NCI-H187 treated with DMSO at 0.1 percent for 48 hours (cell line): Measurements from ENCODE around the gene PRAMEF8.
"Not testable (repeated sequence)": the region's sequence is repeated elsewhere in the genome, so short reads cannot be mapped to it uniquely, and the experiment has no call there.

Experiments used
- DNase-seq: peaks from one replicate; lab custom pipeline; 2025; lab: John Stamatoyannopoulos, UW

Gene PRAMEF8

GRCh38 chr1:13285037-13285436, at the start of gene PRAMEF8:
Gene PRAMEF8, minus strand, starts transcription at chr1:13285137. Its CDS starts 1,046 bp downstream, at chr1:13284091.
- not testable (repeated sequence) for DNase-seq

- not testable (repeated sequence) for DNase-seq
These were observed 30.3 kb upstream of the PRAMEF8 start, which contains the start of gene PRAMEF15 for GRCh38 chr1:13315281-13315680. Gene PRAMEF15, plus strand, starts transcription at chr1:13315581. Its CDS starts 2,827 bp downstream, at chr1:13318408.

- not testable (repeated sequence) for DNase-seq
These were observed 18.3 kb upstream of the PRAMEF8 start, which contains the start of gene PRAMEF33 for GRCh38 chr1:13303239-13303638. Gene PRAMEF33, plus strand, starts transcription at chr1:13303539. Its CDS starts 2,416 bp downstream, at chr1:13305955.

- not testable (repeated sequence) for DNase-seq
These were observed 17.3 kb upstream of the PRAMEF8 start for GRCh38 chr1:13302197-13302596.

- DNase-seq = not testable (repeated sequence)
These were observed 13.8 kb upstream of the PRAMEF8 start for GRCh38 chr1:13298699-13299098.

- DNase-seq = not testable (repeated sequence)
These were observed 12.4 kb upstream of the PRAMEF8 start for GRCh38 chr1:13297216-13297931.

GRCh38 chr1:13289030-13289429, 4.1 kb upstream of the PRAMEF8 start:
- not testable (repeated sequence) for DNase-seq

- not testable (repeated sequence) for DNase-seq
These were observed 5.3 kb downstream of the PRAMEF8 start for GRCh38 chr1:13279617-13280016.

- DNase-seq = not testable (repeated sequence)
These were observed 7.9 kb downstream of the PRAMEF8 start for GRCh38 chr1:13277016-13277415.

- not testable (repeated sequence) for DNase-seq
These were observed 19.8 kb downstream of the PRAMEF8 start for GRCh38 chr1:13265124-13265523.

- not testable (repeated sequence) for DNase-seq
These were observed 31.0 kb downstream of the PRAMEF8 start, which contains the start of gene PRAMEF5 for GRCh38 chr1:13253898-13254297. Gene PRAMEF5, plus strand, starts transcription at chr1:13254198. Its CDS starts 5,071 bp downstream, at chr1:13259269.

- not testable (repeated sequence) for DNase-seq
These were observed 37.8 kb downstream of the PRAMEF8 start for GRCh38 chr1:13247122-13247521.

GRCh38 chr1:13246554-13246871, 38.4 kb downstream of the PRAMEF8 start:
- DNase-seq = not testable (repeated sequence)

GRCh38 chr1:13245841-13246553, 38.9 kb downstream of the PRAMEF8 start:
- DNase-seq = not testable (repeated sequence)

- DNase-seq = not testable (repeated sequence)
These were observed 41.2 kb downstream of the PRAMEF8 start for GRCh38 chr1:13243536-13244263.

GRCh38 chr1:13239633-13240032, 45.3 kb downstream of the PRAMEF8 start:
- not testable (repeated sequence) for DNase-seq

- DNase-seq = not testable (repeated sequence)
These were observed 47.4 kb downstream of the PRAMEF8 start for GRCh38 chr1:13237572-13237971.

- not testable (repeated sequence) for DNase-seq
These were observed 50.9 kb downstream of the PRAMEF8 start for GRCh38 chr1:13234057-13234456.

GRCh38 chr1:13232056-13232455, 52.9 kb downstream of the PRAMEF8 start:
- DNase-seq = not testable (repeated sequence)
